GM18517 (cell line): ENCODE results near the gene IFNGR2.
"Not testable (repeated sequence)": the region's sequence is repeated elsewhere in the genome, so short reads cannot be mapped to it uniquely, and the experiment has no call there.

Experiments used
- ATAC-seq: cut with Tn5 transposase; IDR thresholded peaks from one replicate; pipeline ENCODE4 v1.9.1; 2021; ENCODE audit warnings: mild to moderate bottlenecking, moderate library complexity; ENCODE audit not compliant: unreplicated experiment

Gene IFNGR2

DNA sequence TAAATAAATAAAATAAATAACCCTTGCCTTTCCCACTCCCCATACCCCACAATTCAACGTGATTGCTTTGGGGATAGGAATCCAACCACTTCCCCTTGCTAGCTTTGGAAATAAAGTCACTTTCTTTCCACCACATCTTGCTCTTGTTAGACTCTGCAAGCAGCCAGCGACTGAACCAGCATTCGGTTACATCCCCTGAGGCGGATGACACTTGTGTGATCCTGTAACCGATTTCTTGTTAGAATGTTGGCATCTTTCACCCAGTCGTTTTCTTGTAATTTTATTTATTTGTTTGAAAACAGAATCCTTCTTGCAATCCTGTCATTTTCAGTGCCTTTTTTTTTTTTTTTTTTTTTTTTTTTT, 1.6 kb upstream of the IFNGR2 start:
- ATAC-seq, result no peak

DNA sequence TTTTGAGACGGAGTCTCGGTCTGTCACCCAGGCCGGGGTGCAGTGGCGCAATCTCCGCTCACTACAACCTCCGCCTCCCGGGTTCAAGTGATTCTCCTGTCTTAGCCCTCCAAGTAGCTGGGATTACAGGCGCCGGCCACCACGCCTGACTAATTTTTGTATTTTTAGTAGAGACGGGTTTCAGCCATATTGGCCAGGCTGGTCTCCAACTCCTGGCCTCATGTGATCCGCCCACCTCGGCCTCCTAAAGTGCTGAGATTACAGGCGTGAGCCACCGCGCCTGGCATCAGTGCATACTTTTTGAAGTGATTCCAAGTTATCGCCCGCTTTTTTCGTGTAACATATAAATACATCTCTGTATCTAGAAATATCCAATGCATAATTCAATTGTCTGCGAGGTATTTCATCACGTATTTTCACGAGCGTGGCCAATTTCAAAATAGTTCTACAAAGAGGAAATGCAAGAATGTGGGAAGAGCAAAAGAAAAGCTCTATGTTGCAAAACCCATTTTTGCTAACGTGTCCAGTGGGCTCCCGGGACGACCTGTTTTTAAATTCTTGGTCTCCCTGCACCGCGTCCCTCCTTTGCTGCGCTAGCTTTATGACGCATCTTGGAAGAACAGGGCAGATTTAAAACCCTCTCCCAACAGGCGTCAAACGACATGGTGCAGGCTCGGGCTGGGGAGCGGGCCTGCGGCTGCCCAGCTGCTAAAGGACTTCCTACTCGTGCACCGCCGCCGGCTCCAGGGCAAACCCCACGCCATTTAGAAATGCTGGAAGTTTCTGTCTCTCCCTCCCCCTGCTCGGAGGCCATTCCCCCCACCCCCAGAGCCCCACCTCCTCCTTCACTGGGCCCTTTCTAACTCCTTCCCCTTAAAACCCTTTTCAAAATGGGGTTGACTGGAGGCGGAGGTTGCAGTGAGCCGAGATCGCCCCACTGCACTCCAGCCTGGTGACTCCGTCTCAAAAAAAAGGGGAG, 923 bp upstream of the IFNGR2 start:
- ATAC-seq, result no peak

DNA sequence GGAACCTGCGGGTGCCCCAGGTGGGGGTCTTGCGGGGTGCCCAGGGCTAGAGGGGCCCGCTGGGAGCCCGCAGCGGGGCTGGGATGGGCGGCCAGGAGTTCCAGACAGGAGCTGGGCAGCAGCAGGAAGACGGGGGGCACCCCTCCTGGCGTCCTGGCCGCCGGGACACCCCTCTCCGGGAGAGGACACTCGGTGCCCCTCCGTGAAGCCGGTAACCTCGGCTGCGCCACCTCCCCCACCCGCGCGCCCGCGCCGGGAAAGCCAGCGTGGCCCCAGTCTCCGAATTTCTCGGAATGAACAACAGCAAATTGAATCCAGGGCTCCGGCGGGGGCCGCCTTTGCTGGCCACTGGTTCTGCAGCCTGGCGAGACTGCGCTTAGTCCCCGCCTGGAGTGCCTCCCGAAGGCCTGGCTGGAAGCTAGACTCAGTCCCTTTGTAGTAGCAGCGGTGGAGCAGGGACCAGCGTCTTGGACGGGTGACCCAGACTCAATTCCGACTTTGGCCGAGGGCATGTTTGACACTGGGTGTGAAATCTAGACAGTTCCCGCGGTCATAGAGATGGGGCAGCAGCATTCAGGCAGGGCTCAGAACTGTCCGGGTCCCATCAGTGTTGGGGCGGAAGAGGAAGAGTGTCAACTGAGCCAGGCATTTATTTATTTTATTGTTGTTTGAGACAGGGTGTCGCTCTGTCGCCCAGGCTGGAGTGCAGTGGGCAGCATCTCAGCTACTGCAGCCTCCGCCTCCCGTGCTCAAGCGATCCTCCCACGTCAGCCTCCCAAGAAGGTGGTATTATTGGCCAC, 773 bp downstream of the IFNGR2 start:
- ATAC-seq, result no peak

DNA sequence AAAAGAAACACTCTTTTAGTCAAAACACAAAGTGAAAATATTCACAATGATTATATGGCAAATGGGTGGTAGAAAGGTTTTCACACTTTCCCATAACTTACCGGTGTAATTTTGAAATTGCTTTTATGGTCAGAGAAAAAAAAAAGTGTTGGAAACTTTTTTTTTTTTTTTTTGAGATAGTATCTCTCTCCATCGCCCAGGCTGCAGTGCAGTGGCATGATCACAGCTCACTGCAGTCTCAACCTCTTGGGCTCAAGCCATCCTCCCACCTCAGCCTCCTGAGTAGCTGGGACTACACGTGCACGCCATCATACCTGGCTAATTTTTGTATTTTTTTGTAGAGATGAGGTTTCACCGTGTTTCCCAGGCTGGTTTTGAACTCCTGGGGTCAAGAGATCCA, 3.3 kb downstream of the IFNGR2 start:
- no peak for ATAC-seq

DNA sequence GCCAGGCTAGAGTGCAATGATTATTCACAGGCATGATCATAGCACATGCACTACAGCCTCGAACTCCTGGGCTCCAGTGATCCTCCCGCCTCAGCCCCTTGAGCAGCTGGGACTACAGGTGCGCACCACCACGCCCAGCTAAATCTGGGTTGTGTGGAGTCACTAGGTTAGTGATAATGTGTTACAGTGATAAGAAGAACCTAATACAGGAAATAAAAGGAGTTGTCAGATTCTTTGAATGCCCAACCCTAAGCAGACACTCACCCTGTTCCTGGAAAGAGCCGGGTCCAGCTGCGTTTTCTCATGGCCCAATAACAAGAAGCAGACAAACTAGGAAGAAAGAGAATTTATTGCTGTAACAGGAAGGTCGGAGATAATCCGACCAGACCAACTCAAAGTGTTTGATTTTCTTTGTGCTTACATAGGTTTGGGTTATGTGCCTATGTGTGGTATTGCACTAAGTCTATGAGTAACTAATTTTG, 8.8 kb downstream of the IFNGR2 start:
- ATAC-seq, result no peak

DNA sequence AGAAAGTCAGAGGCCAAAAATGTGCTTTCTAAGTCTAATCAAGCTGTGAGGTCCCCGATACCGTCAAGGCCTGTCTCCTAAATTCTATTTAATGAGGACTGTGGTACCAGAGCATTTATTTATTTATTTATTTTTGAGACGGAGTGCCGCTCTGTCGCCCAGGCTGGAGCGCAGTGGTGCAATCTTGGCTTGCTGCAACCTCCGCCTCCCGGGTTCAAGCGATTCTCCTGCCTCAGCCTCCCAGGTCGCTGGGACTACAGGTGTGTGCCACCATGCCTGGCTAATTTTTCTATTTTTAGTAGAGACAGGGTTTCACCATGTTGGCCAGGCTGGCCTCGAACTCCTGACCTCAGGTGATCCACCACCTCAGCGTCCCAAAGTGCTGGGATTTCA, 9.2 kb downstream of the IFNGR2 start:
- not testable (repeated sequence) for ATAC-seq

DNA sequence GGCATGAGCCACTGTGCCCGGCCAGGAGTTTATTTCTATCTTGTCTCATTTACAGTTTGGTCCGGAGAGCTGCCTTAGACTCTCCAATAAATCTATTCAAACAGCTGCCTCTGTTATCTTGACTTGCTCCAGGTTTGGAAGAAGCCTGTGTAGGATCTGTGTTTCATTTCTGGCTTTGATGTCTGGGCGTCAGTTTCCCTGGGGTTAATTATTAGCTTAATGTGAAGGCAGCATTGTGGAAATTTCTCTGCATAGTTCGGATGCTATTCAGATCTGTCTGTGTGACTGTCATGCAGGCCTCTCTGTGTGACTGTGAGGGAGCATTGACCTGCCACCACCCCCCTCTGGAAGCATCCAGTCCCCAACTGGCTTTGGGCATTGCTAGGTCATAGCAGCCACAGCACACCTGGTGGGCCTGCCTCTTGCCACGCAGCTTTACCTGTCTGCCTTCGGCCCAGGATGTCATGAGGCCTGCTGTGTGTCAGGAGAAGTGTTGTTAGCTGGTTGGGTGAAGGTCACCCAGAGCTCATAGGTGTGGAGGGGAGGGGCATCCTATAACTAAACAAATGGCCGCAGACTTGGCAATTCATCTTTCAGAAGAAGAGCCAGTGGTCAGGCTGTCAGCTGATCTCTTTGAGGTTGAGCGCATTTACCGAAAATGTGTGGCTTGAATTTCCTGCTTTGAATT, 9.8 kb downstream of the IFNGR2 start:
- no peak for ATAC-seq

DNA sequence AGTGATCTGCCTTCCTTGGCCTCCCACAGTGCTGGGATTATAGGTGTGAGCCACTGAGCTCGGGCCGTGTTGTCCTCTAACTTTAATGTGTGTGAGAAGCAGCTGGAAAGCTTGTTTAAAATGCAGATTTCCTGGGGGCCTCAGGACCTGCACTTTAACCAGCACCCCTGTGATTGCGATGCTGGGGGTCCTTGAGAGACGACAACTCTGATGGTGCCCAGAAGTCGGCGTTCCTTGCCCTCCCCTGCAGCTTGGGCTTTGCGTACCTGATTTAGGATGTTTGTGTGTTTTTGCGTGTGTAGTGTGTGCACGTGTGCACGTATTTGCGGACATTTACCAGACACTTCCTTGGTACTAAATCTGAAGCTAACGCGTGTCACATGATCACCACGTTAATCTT, 10.9 kb downstream of the IFNGR2 start:
- no peak for ATAC-seq

DNA sequence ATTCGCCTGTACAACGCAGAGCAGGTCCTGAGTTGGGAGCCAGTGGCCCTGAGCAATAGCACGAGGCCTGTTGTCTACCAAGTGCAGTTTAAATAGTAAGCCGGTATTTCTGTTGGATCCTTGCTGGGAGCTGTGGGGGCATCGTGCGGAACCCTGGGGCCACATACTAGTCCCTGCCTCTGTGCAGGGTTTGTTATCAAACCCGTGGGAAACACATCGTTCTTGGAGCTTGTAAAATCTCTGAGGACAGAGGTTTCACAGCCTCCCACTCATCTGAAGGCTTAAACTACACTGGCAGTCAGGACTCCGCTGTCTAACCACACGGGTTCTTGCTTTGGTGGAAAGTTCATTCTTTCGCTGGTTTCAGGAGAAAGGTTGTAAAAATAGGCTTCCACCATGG, 11.7 kb downstream of the IFNGR2 start:
- ATAC-seq, result no peak

DNA sequence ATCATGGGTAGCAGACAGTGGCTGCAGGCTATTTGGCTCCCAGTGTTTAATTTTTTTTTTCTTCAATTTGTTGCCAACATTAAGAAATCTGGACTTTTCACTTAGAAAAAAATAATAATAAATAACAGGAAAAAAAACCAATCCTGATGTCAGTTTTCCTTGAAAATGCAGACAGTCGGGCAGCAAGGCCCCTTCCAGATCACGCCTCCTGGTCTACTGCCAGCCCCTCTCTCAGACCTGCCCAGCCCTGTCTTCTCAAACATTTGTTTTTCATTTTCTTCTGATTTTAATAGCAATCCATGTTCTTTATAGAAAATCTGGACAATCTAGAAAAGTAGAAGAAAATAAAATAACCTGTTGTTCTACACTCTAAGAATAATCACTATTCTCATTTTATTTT, 15.5 kb downstream of the IFNGR2 start:
- no peak for ATAC-seq

DNA sequence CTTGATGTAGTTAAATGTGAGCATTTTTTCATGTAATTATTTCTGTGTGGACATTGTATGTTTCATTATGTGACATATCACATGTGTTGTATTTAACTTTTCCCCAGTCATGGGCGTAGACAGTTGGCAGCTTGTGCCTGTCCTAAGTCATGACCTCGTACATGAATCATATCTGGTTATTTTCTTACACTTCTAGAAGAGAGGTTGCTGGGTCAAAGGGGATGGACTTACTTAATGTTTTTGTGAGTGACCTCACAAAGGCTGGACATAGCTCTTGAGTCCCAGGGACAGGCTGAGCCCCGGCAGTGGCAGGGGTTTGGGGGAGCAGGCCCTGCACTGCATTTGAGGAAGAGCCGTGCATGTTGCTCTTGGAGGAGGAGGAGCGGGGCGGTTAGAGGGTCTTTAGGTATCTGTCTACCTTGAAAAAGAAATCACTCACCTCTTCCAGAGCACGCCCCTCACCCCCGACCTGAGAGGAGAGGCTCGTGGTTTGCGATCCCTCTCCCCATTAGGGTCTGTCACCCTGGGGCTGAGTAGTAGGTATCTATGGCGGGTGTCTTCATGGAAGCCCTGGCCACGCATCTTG, 16.4 kb downstream of the IFNGR2 start:
- ATAC-seq, result no peak

DNA sequence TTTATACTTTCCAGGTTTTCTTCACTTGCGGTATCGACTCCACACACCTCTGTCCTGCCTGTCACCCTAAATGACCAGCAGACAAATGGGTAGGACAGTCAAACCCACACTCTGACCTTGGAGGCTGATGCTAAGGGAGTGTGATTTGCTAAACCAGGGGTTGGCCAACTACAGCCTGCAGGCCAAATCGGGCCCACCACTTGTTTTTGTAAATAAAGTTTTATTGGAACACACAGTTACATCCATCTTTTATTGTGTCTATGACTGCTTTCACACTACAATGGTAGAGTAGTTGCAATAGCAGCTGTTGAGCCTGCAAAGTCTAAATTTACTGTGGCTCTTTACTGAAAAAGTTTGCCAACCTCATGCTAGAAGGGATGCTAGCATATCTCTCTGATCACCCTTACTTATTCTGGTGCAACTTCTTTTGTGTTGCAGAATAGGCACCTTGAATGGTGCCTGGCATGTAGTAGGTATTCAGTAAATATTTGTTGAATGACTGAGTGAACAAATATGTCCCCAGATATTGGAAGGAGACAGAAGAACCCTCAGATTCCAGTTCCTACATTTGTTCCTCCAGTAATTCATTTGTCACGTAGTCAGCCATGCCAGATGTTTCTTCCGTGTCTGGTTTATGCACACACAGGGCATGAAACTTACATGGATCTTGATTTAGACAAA, 18.6 kb downstream of the IFNGR2 start:
- no peak for ATAC-seq

DNA sequence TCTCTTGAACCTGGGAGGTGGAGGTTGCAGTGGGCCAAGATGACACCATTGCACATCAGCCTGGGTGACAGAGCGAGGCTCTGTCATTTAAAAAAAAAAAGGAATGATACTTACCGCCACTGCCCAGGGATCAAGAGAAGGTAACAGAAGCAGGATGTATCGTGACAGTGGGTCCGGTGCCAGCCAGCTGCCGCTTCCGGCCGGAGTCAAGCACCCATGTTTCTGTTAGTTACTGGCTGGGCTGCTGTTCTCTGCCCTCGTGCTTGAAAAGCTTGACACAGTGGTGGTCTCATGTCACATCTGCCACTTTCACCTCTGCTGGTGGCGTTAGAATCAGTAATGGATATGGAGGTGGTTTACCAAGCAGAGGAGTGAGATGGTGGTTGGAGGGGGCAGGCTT, 21.0 kb downstream of the IFNGR2 start:
- no peak for ATAC-seq

DNA sequence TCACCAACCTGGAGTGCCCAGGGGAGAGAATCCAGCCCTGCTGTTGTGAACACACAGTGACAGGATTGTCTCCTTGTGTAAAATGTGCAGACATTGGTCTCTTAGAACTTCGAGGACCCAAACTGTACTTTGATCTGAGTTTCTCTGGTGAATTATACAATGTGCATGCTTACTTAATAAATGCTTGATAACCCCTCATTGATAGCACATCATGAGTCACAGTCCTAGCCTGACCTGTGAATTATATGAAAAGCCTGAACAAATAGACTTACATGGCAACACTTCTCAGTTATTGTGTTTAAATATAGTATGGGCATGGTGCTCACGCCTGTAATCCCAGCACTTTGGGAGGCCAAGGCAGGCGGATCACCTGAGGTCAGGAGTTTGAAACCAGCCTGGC, 22.6 kb downstream of the IFNGR2 start:
- no peak for ATAC-seq

DNA sequence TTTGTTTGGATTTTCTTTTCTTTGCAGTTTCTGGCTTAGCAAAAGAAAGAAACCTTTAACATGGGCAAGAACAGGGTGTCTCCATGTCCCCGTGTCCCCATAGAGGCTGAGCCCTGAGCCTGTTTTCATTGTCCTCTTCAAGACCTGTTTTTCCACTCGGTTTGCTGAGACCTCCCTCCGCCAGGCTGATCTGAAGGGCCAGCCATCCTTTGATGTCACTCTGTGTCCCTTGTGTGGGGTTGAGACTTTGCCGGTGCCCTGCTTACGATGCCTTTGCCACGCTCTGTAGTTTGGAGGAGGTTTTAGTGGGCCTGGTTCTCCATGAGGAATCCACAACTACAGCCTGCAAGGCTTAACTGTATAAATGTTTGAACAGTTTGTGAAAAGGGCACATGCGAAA, 23.8 kb downstream of the IFNGR2 start:
- no peak for ATAC-seq

DNA sequence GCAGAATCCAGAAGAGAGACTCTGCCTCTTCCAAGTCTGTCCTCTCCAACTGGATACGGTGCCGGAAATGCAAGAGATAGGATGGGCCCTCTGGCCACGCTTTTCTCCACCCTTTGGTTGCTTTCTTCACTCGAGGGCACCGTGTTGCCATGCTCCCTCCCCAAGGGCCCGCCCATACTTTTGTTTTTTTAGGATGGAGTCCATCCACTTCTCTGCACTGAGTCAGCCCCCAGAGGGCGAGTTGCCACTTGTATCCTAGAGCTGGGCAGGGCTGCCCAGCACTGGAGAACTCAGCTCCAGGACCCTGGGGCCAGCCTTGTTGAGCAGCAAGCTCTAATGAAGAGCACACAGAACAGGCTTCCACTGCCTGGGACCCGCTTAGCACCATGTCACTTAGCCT, 25.5 kb downstream of the IFNGR2 start:
- no peak for ATAC-seq

DNA sequence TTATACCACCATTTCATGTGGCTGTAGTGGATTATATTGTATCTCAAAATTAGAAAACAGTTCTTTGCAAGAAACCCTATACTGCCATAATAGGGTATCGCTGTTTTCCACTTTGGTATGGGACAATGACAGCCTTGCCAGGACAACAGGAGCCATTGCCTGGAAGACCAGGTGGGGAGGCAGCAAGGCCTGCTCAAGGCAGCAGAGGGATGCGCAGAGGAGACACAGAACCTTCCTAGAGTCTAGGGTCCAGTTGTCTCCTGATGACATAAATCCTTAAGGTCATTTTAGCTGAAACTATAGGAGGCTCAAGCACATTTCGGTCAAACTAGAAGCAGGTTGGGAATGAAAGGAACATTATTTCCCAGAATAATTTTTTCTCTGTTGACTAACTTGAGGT, 27.6 kb downstream of the IFNGR2 start:
- ATAC-seq, result no peak

DNA sequence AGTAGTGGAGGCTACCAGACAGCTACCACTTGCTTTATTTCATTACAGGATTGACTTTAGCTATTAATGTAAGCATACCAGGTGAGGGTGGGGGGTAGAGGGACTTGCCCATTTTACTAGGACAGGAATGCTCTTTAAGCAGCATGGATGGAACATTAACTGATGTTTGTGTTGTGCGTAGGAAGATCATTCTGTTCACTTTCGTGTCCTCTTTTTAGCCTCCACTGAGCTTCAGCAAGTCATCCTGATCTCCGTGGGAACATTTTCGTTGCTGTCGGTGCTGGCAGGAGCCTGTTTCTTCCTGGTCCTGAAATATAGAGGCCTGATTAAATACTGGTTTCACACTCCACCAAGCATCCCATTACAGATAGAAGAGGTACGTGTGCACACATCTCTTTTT, 29.3 kb downstream of the IFNGR2 start:
- no peak for ATAC-seq

DNA sequence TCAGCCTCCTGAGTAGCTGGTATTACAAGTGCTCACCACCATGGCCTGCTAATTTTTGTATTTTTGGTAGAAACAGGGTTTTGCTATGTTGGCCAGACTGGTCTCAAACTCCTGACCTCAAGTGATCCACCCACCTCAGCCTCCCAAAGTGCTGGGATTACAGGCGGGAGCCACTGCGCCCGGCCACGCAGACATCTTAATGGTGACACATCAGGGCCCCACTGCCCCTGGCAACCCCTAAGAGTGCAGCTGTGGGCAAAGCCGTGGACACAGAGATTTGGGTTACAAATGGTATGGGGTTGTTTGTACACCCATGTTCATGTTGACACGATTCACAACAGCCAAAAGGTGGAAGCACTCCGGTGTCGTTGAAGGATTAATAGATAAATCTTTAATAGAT, 29.8 kb downstream of the IFNGR2 start:
- no peak for ATAC-seq

DNA sequence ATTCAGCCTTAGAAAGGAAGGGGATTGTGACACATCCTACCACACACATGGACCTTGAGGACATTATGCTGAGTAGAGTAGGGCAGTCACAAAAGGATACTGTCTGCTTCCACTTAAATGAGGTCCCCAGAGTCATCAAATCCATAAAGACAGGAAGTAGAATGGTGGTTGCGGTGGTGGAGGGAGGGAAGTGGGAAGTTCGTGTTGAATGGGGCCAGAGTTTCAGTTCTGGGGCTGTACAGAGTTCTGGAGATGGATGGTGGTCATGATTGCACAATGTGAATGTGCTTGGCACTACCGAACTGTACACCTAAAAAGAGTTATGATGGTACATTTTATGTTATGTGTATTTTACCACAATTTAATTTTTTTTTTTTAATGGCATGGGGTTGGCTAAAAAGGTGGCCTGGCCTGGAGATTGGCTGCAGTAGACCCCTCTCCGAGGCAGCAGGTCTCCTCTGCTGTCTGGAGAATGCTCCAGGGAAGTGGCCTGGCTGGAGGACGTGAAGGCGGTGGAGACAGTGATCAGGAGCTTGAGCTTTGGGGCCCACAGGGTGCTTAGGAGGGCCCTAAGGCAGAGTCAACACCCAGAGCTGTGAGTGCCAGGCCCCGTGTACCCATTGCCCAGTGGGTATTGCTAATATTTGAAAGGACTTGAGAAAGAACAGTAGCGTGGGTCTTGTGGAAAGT, 30.4 kb downstream of the IFNGR2 start:
- ATAC-seq, result no peak
